HEK293 (cell line): Measurements from ENCODE around the gene DLG2.

Experiments
- REST ChIP-seq: fragments of 450-650 bp; formaldehyde crosslinking; IDR thresholded peaks from 2 replicates; pipeline ENCODE4 v1.5.1; 2016; ENCODE audit warnings: missing biosample characterization, missing genetic modification characterization
- ZNF837 ChIP-seq: fragments of 450-650 bp; formaldehyde crosslinking; IDR thresholded peaks from 2 replicates; pipeline ENCODE4 v1.5.1; 2016; ENCODE audit warnings: missing biosample characterization, missing genetic modification characterization

- TF ChIP-seq REST (tag by site-specific recombination) (no peak), ZNF837 (tag by site-specific recombination) (no peak)
Observed at GRCh38 chr11:83971063-83971462, 1656.1 kb downstream of the DLG2 start.
